Kidney epithelial cell (primary cell): ENCODE results near the gene LINGO4. TPM values are rescaled to one million over a fixed set of nuclear protein-coding genes. Genes with fewer than 3 reads are reported as not detected.

ENCODE experiments used
- DNase-seq: peaks from one replicate; pipeline ENCODE4 v3.0.0-alpha.2; 2010; ENCODE audit warnings: low read depth
- H3K27me3 ChIP-seq: 2 replicates; pipeline ENCODE4 v1.6.0; 2011; ENCODE audit warnings: low read length; ENCODE audit not compliant: control insufficient read depth, insufficient read depth
- H3K36me3 ChIP-seq: 2 replicates; pipeline ENCODE4 v1.5.1; 2011; ENCODE audit warnings: low read length; ENCODE audit not compliant: control insufficient read depth, insufficient read depth
- H3K4me3 ChIP-seq: 2 replicates; pipeline ENCODE4 v1.5.1; 2011; ENCODE audit warnings: low read depth, mild to moderate bottlenecking, control low read depth, low read length
- total RNA-seq: library from RNA; depleted of rRNA; stranded (reverse); fragments of >200 nt; gene quantifications from 2 replicates; pipeline ENCODE4 v1.2.3, GENCODE V29; 2015
- TF ChIP-seq, protein P1 (sequence below): IDR thresholded peaks from 2 replicates; pipeline ENCODE4 v1.5.1; 2011; ENCODE audit warnings: mild to moderate bottlenecking, moderate library complexity, low read length, control low read depth, inconsistent platforms; ENCODE audit not compliant: insufficient read depth, poor library complexity, severe bottlenecking

The LINGO4 gene
- total RNA-seq, 1 donor from 2014 or later, result not detected

DNA sequence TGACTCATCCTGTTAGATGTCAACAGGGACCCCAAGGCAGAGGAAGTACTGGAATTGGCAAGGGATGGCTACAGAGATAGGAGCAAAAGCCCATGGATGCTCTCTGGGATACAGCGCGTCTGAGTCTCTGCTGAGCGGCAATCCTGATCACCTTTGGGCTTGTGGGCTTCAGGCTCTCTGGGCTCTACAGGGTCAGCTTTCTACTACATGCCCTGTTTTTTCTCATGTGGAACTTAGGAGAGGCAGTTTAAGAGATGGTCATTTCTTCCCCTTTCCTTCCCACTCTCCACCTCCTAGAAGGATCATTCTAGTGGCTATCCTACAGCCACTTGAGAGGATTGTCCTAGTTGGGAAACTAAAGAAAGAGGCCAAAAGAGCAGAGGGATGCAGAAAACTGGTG, 1.3 kb downstream of the LINGO4 start:
- TF ChIP-seq, protein P1, sequence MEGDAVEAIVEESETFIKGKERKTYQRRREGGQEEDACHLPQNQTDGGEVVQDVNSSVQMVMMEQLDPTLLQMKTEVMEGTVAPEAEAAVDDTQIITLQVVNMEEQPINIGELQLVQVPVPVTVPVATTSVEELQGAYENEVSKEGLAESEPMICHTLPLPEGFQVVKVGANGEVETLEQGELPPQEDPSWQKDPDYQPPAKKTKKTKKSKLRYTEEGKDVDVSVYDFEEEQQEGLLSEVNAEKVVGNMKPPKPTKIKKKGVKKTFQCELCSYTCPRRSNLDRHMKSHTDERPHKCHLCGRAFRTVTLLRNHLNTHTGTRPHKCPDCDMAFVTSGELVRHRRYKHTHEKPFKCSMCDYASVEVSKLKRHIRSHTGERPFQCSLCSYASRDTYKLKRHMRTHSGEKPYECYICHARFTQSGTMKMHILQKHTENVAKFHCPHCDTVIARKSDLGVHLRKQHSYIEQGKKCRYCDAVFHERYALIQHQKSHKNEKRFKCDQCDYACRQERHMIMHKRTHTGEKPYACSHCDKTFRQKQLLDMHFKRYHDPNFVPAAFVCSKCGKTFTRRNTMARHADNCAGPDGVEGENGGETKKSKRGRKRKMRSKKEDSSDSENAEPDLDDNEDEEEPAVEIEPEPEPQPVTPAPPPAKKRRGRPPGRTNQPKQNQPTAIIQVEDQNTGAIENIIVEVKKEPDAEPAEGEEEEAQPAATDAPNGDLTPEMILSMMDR, result no peak
- peaks cover 55% of the 10 kb centered on the region for H3K27me3 ChIP-seq
- DNase-seq, result no peak
- H3K4me3 ChIP-seq, result no peak overlapping the region
- H3K36me3 ChIP-seq, result no peaks in the 10 kb centered on the region

DNA sequence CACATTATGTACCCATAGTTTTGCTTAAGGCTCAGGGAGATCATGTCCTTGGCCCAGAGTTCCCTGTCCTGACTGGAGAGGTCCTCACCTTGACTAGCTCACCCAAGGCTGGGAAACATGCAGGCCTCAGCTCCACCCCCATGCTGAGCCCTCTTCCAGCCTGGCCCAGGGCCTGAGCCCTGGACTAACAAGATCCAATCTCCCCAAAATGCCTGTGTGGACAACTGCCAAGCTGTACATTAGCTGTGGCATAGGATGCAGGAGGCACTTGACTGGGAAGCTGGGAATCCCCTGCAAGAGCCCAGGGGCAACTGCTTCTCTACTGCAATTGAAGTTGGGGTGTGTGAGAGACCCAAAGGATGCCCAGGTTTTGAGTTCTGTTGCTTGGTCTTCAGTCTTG, 2.1 kb downstream of the LINGO4 start:
- TF ChIP-seq, protein P1, result no peak
- Histone ChIP-seq H3K36me3 (no peaks in the 10 kb centered on the region), H3K4me3 (no peak overlapping the region), H3K27me3 (peaks cover 54% of the 10 kb centered on the region)
- DNase-seq, result no peak

DNA sequence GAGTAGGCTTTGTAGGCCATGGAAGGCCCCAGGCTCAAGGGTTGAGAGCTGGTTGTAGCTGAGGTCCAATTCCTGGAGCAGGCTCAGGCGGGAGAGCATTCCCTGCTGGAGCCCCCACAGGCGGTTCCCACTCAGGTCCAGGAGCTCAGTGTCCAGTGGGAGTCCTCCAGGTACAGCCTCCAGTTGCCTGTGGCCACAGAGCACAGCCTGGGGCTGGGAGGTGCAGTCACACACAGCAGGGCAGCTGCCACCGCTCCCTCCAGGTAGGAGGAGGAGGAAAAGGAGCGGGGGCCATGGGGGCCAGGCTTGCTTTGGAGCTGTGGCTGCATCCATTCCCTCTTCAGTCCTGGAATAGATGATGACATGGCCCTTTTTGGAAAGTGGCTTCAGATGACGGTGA, 2.8 kb downstream of the LINGO4 start:
- peaks cover 47% of the 10 kb centered on the region for H3K27me3 ChIP-seq

DNA sequence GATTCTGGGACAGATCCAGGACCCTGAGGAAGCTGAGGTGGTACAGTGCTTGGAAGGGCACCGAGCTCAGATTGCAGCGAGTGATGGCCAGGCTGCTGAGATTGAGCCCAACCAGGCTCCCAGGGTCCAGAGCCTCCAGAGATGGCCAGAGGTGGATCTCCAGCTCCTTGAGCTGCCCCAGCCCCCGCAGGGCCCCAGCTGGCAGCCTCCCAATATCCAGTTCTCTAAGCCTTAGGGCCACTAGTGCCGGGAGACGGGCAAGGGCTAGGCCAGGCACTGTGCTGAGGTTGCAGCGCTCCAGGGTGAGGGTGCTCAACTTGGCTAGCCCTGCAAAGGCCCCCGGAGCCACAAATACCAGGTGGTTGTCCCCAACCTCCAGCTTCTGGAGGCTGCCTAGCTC, 3.4 kb downstream of the LINGO4 start:
- TF ChIP-seq, protein P1, result no peak
- H3K36me3 ChIP-seq, result no peaks in the 10 kb centered on the region
- H3K4me3 ChIP-seq, result no peak overlapping the region
- DNase-seq, result no peak
- H3K27me3 ChIP-seq, result peaks cover 46% of the 10 kb centered on the region

More for the DNA sequence above, 2.8 kb downstream of the LINGO4 start:
- H3K4me3 ChIP-seq, result no peak overlapping the region
- H3K36me3 ChIP-seq, result no peaks in the 10 kb centered on the region
- no peak for DNase-seq
- TF ChIP-seq, protein P1, result no peak

DNA sequence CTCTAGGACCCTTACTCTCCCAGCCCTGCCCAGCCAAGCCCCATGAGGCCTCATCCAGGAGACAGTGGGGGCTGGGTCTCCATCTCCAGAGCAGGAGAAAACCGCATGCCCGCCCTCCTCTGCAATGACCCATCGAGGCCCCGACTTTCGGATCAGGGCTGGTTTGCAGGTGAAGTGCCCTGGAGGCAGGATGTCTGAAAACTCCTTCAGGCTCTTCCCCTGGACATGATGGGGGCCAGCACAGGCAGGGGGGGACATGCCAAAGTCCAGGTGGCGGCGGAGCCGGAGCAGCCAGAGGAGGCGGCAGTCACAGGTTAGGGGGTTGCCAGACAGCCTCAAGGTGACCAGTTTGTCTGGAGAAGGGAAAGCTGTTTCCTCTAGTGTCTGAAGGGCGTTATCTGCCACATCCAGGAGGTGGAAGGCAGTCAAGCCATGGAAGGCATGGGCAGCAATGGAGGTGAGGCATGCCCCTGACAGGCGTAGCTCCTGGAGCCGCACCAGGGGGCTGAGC, 3.9 kb downstream of the LINGO4 start:
- Histone ChIP-seq H3K27me3 (peaks cover 45% of the 10 kb centered on the region), H3K4me3 (no peak overlapping the region), H3K36me3 (no peaks in the 10 kb centered on the region)
- no peak for DNase-seq
- TF ChIP-seq, protein P1, result no peak

DNA sequence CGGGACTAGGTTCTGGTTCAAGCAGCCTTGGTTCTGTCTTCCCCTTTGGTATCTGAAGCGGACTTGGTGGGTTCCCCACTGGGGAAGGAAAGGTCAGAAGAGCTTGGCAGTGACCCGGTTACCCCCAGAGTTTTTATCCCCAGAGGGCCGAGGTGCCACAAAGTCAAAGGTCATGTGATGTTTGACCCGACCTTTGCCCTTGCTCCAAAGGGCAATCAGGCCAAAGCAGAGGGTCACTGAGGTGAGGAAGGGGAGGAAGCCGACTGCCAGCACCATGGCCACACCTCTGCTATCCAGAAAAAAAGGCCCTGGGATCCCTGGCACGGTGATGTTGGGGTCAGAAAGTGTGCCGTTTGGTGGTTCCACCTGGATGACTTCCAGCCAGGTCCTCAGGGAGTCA, 4.4 kb downstream of the LINGO4 start:
- TF ChIP-seq, protein P1, result no peak
- H3K27me3 ChIP-seq, result peaks cover 42% of the 10 kb centered on the region

More for the DNA sequence above, 4.4 kb downstream of the LINGO4 start:
- H3K4me3 ChIP-seq, result no peak overlapping the region
- DNase-seq, result no peak
- no peaks in the 10 kb centered on the region for H3K36me3 ChIP-seq
